H9 (cell line): Measurements from ENCODE around the gene COL18A1. TPM values are rescaled to one million over a fixed set of nuclear protein-coding genes. Genes with fewer than 3 reads are reported as not detected.
A peak's percentile ranks its signal among the peaks of the same experiment; 100 is the strongest.

ENCODE experiments used
- DNase-seq: peaks from one replicate; pipeline ENCODE4 v3.0.0-alpha.2; 2017
- H2AFZ ChIP-seq: one replicate; pipeline ENCODE4 v1.6.1; 2013; ENCODE audit warnings: mild to moderate bottlenecking, low read length, control low read depth, moderate library complexity
- H2AK5ac ChIP-seq: 2 replicates; pipeline ENCODE4 v1.6.1; 2013; ENCODE audit warnings: low read length, control low read depth, mixed read lengths; ENCODE audit not compliant: insufficient read length
- H2BK120ac ChIP-seq: one replicate; pipeline ENCODE4 v1.6.1; 2013; ENCODE audit warnings: low read depth, mild to moderate bottlenecking, low read length, control low read depth, inconsistent platforms; ENCODE audit not compliant: poor library complexity, severe bottlenecking
- H2BK12ac ChIP-seq: 2 replicates; pipeline ENCODE4 v1.6.1; 2013; ENCODE audit warnings: low read length, control low read depth, mixed read lengths, low read depth; ENCODE audit not compliant: insufficient read length
- H2BK15ac ChIP-seq: 2 replicates; pipeline ENCODE4 v1.6.1; 2013; ENCODE audit warnings: low read depth, low read length, control low read depth
- H2BK20ac ChIP-seq: one replicate; pipeline ENCODE4 v1.6.1; 2013; ENCODE audit warnings: low read depth, mild to moderate bottlenecking, low read length, control low read depth, inconsistent platforms; ENCODE audit not compliant: poor library complexity, severe bottlenecking
- H2BK5ac ChIP-seq: 2 replicates; pipeline ENCODE4 v1.6.1; 2013; ENCODE audit warnings: low read length, control low read depth, mixed read lengths; ENCODE audit not compliant: insufficient read length
- H3K14ac ChIP-seq: 2 replicates; pipeline ENCODE4 v1.6.1; 2013; ENCODE audit warnings: low read length, control low read depth; ENCODE audit not compliant: insufficient read depth
- H3K18ac ChIP-seq: 2 replicates; pipeline ENCODE4 v1.6.1; 2013; ENCODE audit warnings: low read depth, mild to moderate bottlenecking, mixed read lengths, low read length, control low read depth; ENCODE audit not compliant: insufficient read length
- H3K23ac ChIP-seq: 2 replicates; pipeline ENCODE4 v1.6.1; 2013; ENCODE audit warnings: low read length, control low read depth, mixed read lengths, low read depth; ENCODE audit not compliant: insufficient read length
- H3K23me2 ChIP-seq: 2 replicates; pipeline ENCODE4 v1.6.1; 2013; ENCODE audit warnings: low read depth, mild to moderate bottlenecking, mixed read lengths, low read length, control low read depth; ENCODE audit not compliant: insufficient read length, poor library complexity, severe bottlenecking
- H3K27ac ChIP-seq: 2 replicates; pipeline ENCODE4 v1.5.1; 2013; ENCODE audit warnings: low read length, control low read depth, mixed read lengths, low read depth; ENCODE audit not compliant: insufficient read length
- H3K27me3 ChIP-seq: 2 replicates; pipeline ENCODE4 v1.6.1; 2013; ENCODE audit warnings: low read length, control low read depth, inconsistent platforms; ENCODE audit not compliant: insufficient read depth
- H3K4ac ChIP-seq: 2 replicates; pipeline ENCODE4 v1.6.1; 2013; ENCODE audit warnings: low read depth, mild to moderate bottlenecking, control low read depth, inconsistent platforms, low read length, moderate library complexity
- H3K4me1 ChIP-seq: 2 replicates; pipeline ENCODE4 v1.6.1; 2013; ENCODE audit warnings: low read length, control low read depth, inconsistent platforms; ENCODE audit not compliant: insufficient read depth
- H3K4me2 ChIP-seq: 2 replicates; pipeline ENCODE4 v1.6.1; 2013; ENCODE audit warnings: low read length, control low read depth, mixed read lengths; ENCODE audit not compliant: insufficient read length, insufficient read depth
- H3K56ac ChIP-seq: 2 replicates; pipeline ENCODE4 v1.6.1; 2013; ENCODE audit warnings: low read depth, mild to moderate bottlenecking, mixed read lengths, low read length, control low read depth; ENCODE audit not compliant: insufficient read length
- H3K79me1 ChIP-seq: 2 replicates; pipeline ENCODE4 v1.6.1; 2013; ENCODE audit warnings: low read depth, mild to moderate bottlenecking, moderate library complexity, low read length, control low read depth, inconsistent platforms; ENCODE audit not compliant: insufficient read depth, poor library complexity, severe bottlenecking
- H3K79me2 ChIP-seq: 2 replicates; pipeline ENCODE4 v1.6.1; 2013; ENCODE audit warnings: low read length, control low read depth, inconsistent platforms; ENCODE audit not compliant: insufficient read depth
- H3K9ac ChIP-seq: 2 replicates; pipeline ENCODE4 v1.6.1; 2013; ENCODE audit warnings: low read length, control low read depth, mixed read lengths; ENCODE audit not compliant: insufficient read length; ENCODE audit errors: extremely low read depth
- H3K9me3 ChIP-seq: one replicate; pipeline ENCODE4 v1.6.1; 2013; ENCODE audit warnings: low read depth, low read length, inconsistent platforms; ENCODE audit not compliant: control insufficient read depth
- H3T11ph ChIP-seq: one replicate; pipeline ENCODE4 v1.6.1; 2013; ENCODE audit warnings: mild to moderate bottlenecking, low read length, control low read depth, inconsistent platforms
- H4K20me1 ChIP-seq: one replicate; pipeline ENCODE4 v1.6.1; 2013; ENCODE audit not compliant: control insufficient read depth, insufficient read length, insufficient read depth
- H4K5ac ChIP-seq: 2 replicates; pipeline ENCODE4 v1.6.1; 2013; ENCODE audit warnings: low read depth, mild to moderate bottlenecking, mixed read lengths, low read length, control low read depth; ENCODE audit not compliant: insufficient read length
- H4K8ac ChIP-seq: replicated peaks from 2 replicates; pipeline ENCODE4 v1.6.1; 2013; ENCODE audit warnings: low read length, control low read depth, mixed read lengths, low read depth; ENCODE audit not compliant: insufficient read length
- H4K91ac ChIP-seq: 2 replicates; pipeline ENCODE4 v1.6.1; 2013; ENCODE audit warnings: low read depth, mild to moderate bottlenecking, moderate library complexity, mixed read lengths, low read length, control low read depth; ENCODE audit not compliant: insufficient read length
- H3K27ac Mint-ChIP-seq, 3 experiments: 2 replicates in 2 of 3; 3 replicates in 1 of 3; pipeline ENCODE4 v1.8.0; 2020 to 2021; ENCODE audit warnings: mixed read lengths in 3 of 3, mild to moderate bottlenecking in 1 of 3, moderate library complexity in 1 of 3
- H3K27me3 Mint-ChIP-seq: 2 replicates; pipeline ENCODE4 v1.8.0; 2021; ENCODE audit warnings: low read depth, mild to moderate bottlenecking, moderate library complexity, mixed read lengths
- H3K36me3 Mint-ChIP-seq, 3 experiments: 2 replicates in 2 of 3; 3 replicates in 1 of 3; pipeline ENCODE4 v1.8.0; 2020 to 2021; ENCODE audit warnings: low read depth in 3 of 3, mixed read lengths in 3 of 3; ENCODE audit not compliant: insufficient read depth in 1 of 3
- H3K4me1 Mint-ChIP-seq, 2 experiments: 2 replicates each; pipeline ENCODE4 v1.8.0; 2020; ENCODE audit warnings: mixed read lengths in 2 of 2
- H3K4me3 Mint-ChIP-seq, 2 experiments: 2 replicates in 1 of 2; 3 replicates in 1 of 2; pipeline ENCODE4 v1.8.0; 2020 to 2021; ENCODE audit warnings: mild to moderate bottlenecking in 2 of 2, mixed read lengths in 2 of 2, moderate library complexity in 1 of 2
- H3K9me3 Mint-ChIP-seq, 2 experiments: 2 replicates in 1 of 2; 3 replicates in 1 of 2; pipeline ENCODE4 v1.8.0; 2020; ENCODE audit warnings: mild to moderate bottlenecking in 2 of 2, mixed read lengths in 2 of 2, moderate library complexity in 1 of 2
- WGBS: extraction: QIAGEN DNeasy Blood & Tissue Kit; methylation state at CpG from one replicate; pipeline ENCODE4 v1.1.7; 2013; ENCODE audit warnings: missing lambda C conversion rate, low lambda C conversion rate, mixed read lengths; ENCODE audit not compliant: insufficient read length; ENCODE audit errors: extremely low coverage; 5-methylcytosine and 5-hydroxymethylcytosine counted together
- total RNA-seq: library from RNA; stranded (reverse); gene quantifications from 2 replicates; pipeline ENCODE4 v1.2.1, GENCODE V29; 2021
- TF ChIP-seq, protein P1 (sequence below): fragments of 200-600 bp; sonication (generic); conservative IDR thresholded peaks from 3 replicates; pipeline ENCODE4 v1.8.0; 2021; ENCODE audit warnings: antibody characterized with exemption, mild to moderate bottlenecking

The COL18A1 gene
- total RNA-seq, 1 experiment from 2014 or later: 232 TPM

DNA sequence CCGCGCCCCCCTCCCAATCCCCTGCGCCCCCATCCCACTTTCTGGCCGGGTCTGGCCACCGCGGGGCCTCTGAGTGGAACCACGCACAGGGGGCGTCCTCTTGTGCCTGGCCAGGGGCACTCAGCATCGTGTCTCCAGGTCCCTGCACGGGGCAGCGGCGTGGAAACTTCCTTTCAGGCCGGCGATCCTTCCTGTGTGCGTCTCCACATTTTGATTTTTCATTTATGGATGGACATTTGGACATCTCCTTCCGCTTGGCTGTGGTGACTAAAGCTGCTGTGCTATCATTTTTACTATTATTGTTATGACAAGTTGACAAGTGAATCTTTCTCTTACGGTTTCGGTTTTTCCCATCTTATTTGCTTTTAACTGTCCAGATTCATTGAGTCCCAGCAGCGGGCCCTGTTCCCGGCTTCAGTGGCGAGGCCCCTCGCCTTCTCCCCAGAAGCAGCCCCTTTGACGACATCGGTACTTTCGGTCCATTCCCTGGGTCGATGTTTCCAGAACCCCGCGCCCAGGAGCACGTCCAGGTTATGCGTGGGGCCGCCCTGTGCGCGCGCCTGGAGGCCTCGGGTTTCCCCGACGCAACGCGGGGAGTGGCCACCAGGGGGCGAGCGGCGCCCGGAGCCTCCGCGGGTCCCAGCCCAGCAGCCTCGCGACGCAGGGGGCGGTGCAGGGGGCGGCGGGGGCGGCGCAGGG, 149.7 kb downstream of the COL18A1 start:
- H4K5ac ChIP-seq: no peak overlapping the region
- peak overlapping the region; percentile 73 for H3K4me2 ChIP-seq
- H4K20me1 ChIP-seq: no peaks in the 10 kb centered on the region
- peak; percentile 72 for DNase-seq
- no peak overlapping the region for H4K8ac ChIP-seq
- H4K91ac ChIP-seq: no peak overlapping the region
- no peaks in the 10 kb centered on the region for H3K79me1 ChIP-seq
- Mint-ChIP-seq H3K4me3 (peak overlapping the region; percentile 61 to 67), H3K36me3 (no peaks in the 10 kb centered on the region), H3K4me1 (peaks cover 20 to 30% of the 10 kb centered on the region in 2 experiments), H3K27me3 (peaks cover 22% of the 10 kb centered on the region), H3K9me3 (no peaks in the 10 kb centered on the region), H3K27ac (no peak overlapping the region; a peak in 1 of 7 replicates)
- no peak overlapping the region for H2AFZ ChIP-seq
- H2BK120ac ChIP-seq: no peak overlapping the region
- H3K27me3 ChIP-seq: no peaks in the 10 kb centered on the region
- TF ChIP-seq, protein P1, sequence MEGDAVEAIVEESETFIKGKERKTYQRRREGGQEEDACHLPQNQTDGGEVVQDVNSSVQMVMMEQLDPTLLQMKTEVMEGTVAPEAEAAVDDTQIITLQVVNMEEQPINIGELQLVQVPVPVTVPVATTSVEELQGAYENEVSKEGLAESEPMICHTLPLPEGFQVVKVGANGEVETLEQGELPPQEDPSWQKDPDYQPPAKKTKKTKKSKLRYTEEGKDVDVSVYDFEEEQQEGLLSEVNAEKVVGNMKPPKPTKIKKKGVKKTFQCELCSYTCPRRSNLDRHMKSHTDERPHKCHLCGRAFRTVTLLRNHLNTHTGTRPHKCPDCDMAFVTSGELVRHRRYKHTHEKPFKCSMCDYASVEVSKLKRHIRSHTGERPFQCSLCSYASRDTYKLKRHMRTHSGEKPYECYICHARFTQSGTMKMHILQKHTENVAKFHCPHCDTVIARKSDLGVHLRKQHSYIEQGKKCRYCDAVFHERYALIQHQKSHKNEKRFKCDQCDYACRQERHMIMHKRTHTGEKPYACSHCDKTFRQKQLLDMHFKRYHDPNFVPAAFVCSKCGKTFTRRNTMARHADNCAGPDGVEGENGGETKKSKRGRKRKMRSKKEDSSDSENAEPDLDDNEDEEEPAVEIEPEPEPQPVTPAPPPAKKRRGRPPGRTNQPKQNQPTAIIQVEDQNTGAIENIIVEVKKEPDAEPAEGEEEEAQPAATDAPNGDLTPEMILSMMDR: peak; percentile 75
- no peak overlapping the region for H3K56ac ChIP-seq
- H3K18ac ChIP-seq: no peak overlapping the region
- H3K23me2 ChIP-seq: no peaks in the 10 kb centered on the region
- no peak overlapping the region for H3K14ac ChIP-seq
- H3K4ac ChIP-seq: no peak overlapping the region
- H3K9me3 ChIP-seq: no peaks in the 10 kb centered on the region
- no peak overlapping the region for H2BK5ac ChIP-seq
- no peak overlapping the region for H2BK20ac ChIP-seq
- H3K79me2 ChIP-seq: no peaks in the 10 kb centered on the region
- H2AK5ac ChIP-seq: no peak overlapping the region
- no peak overlapping the region for H2BK15ac ChIP-seq
- H3T11ph ChIP-seq: no peak overlapping the region
- H3K27ac ChIP-seq: no peak overlapping the region
- no CpG with 5 or more reads among the region's 53 CpGs for WGBS
- no peak overlapping the region for H3K9ac ChIP-seq
- peaks cover 2% of the 10 kb centered on the region; the same call in 1 of the 2 replicates for H3K4me1 ChIP-seq
- H3K23ac ChIP-seq: no peak overlapping the region
- no peak overlapping the region for H2BK12ac ChIP-seq
